Measurements from ENCODE around the gene RRP1.

DNA sequence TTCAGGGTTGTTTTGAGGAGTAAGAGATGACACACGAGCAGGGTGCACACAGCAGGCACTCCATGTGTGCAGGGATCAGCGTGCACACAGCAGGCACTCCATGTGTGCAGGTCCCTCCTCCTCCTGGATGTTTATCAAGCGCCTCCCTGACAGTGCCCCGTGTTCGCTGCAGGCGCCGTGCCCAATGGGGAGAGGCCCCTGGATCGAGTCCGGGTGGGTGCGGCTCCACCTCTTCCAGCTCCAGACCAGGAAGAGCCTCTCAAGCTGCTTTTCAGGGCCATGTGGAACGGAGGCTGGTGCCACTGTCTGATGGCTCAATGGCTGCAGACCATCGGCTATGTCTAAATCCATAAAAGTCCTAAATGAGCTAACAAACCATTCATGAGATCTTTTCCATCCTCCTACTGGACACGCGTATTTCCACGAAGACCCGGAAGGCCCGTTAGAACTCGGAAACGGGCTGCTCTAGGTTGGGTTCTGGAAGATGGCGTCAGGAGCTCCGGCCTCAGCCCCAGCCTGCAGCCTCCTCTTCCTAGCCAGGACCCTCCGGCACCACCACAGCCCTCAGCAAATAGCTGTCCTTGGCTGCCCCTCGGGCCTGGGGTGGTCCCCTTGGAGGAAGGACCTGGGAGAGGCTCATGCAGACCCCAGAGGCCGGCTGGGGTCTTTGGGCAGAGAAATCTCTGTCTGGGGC lies 36.0 kb downstream of the RRP1 start:
- TF ChIP-seq, protein P1, sequence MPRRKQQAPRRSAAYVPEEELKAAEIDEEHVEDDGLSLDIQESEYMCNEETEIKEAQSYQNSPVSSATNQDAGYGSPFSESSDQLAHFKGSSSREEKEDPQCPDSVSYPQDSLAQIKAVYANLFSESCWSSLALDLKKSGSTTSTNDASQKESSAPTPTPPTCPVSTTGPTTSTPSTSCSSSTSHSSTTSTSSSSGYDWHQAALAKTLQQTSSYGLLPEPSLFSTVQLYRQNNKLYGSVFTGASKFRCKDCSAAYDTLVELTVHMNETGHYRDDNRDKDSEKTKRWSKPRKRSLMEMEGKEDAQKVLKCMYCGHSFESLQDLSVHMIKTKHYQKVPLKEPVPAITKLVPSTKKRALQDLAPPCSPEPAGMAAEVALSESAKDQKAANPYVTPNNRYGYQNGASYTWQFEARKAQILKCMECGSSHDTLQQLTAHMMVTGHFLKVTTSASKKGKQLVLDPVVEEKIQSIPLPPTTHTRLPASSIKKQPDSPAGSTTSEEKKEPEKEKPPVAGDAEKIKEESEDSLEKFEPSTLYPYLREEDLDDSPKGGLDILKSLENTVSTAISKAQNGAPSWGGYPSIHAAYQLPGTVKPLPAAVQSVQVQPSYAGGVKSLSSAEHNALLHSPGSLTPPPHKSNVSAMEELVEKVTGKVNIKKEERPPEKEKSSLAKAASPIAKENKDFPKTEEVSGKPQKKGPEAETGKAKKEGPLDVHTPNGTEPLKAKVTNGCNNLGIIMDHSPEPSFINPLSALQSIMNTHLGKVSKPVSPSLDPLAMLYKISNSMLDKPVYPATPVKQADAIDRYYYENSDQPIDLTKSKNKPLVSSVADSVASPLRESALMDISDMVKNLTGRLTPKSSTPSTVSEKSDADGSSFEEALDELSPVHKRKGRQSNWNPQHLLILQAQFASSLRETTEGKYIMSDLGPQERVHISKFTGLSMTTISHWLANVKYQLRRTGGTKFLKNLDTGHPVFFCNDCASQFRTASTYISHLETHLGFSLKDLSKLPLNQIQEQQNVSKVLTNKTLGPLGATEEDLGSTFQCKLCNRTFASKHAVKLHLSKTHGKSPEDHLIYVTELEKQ (CRISPR knock-in tag; IDR thresholded peaks at IDR 0.05) = no peak
- TF ChIP-seq NR3C1 (CRISPR knock-in tag; IDR thresholded peaks at IDR 0.05) (no peak), CTCF (IDR thresholded peaks at IDR 0.05 in 2 of 3, conservative IDR thresholded peaks at IDR 0.05 in 1 of 3; ENCODE audit: insufficient read depth in 2 of 3, low read depth in 1 of 3, low read length in 3 of 3) (no peak), ARHGAP35 (IDR thresholded peaks at IDR 0.05; ENCODE audit: partially characterized antibody) (no peak), EZH2 (IDR thresholded peaks at IDR 0.05; ENCODE audit: borderline replicate concordance, low read depth, low read length) (no peak), CHD1 (IDR thresholded peaks at IDR 0.05; ENCODE audit: low read length) (no peak), SMC3 (conservative IDR thresholded peaks at IDR 0.05; ENCODE audit: insufficient read depth, low read depth, low read length) (no peak), POLR2AphosphoS5 (IDR thresholded peaks at IDR 0.05; ENCODE audit: control insufficient read depth, insufficient read depth, low read depth, low read length) (no peak)
- TF ChIP-seq, protein P2, sequence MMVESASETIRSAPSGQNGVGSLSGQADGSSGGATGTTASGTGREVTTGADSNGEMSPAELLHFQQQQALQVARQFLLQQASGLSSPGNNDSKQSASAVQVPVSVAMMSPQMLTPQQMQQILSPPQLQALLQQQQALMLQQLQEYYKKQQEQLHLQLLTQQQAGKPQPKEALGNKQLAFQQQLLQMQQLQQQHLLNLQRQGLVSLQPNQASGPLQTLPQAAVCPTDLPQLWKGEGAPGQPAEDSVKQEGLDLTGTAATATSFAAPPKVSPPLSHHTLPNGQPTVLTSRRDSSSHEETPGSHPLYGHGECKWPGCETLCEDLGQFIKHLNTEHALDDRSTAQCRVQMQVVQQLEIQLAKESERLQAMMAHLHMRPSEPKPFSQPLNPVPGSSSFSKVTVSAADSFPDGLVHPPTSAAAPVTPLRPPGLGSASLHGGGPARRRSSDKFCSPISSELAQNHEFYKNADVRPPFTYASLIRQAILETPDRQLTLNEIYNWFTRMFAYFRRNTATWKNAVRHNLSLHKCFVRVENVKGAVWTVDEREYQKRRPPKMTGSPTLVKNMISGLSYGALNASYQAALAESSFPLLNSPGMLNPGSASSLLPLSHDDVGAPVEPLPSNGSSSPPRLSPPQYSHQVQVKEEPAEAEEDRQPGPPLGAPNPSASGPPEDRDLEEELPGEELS (CRISPR knock-in tag; IDR thresholded peaks at IDR 0.05; ENCODE audit: borderline replicate concordance) = no peak

All from K562 (cell line).